ENCODE results near the gene FCAR.

DNA sequence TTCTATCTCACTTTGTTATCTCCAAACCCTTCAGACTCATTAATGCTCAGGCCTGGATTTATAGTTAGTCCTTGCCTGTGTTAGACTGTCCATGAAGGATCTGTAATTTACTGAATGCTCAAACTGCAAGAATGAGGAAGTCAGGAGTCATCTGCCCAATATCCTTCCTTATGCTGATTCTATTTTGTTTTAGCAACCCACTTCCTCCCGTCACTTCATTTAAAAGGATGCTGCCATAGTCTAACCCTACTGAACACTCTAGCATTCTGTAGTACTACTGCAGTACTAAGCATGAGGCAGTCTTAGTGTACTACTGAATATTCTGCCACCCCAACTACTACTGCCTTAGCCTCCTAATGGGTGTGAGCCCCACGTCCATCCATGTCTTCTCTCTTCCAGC lies 1.5 kb downstream of the FCAR start:
- TF ChIP-seq, protein P1, sequence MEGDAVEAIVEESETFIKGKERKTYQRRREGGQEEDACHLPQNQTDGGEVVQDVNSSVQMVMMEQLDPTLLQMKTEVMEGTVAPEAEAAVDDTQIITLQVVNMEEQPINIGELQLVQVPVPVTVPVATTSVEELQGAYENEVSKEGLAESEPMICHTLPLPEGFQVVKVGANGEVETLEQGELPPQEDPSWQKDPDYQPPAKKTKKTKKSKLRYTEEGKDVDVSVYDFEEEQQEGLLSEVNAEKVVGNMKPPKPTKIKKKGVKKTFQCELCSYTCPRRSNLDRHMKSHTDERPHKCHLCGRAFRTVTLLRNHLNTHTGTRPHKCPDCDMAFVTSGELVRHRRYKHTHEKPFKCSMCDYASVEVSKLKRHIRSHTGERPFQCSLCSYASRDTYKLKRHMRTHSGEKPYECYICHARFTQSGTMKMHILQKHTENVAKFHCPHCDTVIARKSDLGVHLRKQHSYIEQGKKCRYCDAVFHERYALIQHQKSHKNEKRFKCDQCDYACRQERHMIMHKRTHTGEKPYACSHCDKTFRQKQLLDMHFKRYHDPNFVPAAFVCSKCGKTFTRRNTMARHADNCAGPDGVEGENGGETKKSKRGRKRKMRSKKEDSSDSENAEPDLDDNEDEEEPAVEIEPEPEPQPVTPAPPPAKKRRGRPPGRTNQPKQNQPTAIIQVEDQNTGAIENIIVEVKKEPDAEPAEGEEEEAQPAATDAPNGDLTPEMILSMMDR (conservative IDR thresholded peaks at IDR 0.05; ENCODE audit: low read depth in 2 of 2), result no peak
- TF ChIP-seq, protein P2, sequence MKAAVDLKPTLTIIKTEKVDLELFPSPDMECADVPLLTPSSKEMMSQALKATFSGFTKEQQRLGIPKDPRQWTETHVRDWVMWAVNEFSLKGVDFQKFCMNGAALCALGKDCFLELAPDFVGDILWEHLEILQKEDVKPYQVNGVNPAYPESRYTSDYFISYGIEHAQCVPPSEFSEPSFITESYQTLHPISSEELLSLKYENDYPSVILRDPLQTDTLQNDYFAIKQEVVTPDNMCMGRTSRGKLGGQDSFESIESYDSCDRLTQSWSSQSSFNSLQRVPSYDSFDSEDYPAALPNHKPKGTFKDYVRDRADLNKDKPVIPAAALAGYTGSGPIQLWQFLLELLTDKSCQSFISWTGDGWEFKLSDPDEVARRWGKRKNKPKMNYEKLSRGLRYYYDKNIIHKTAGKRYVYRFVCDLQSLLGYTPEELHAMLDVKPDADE (IDR thresholded peaks at IDR 0.05), result no peak
- TF ChIP-seq ZNF114 (CRISPR knock-in tag; IDR thresholded peaks at IDR 0.05), result no peak
- TF ChIP-seq POLR2AphosphoS5 (IDR thresholded peaks at IDR 0.05; ENCODE audit: low read depth), result no peak
- TF ChIP-seq JUNB (IDR thresholded peaks at IDR 0.05; ENCODE audit: unreplicated experiment), result no peak
- no peak for TF ChIP-seq EZH2phosphoT487 (IDR thresholded peaks at IDR 0.05; ENCODE audit: unreplicated experiment)
- TF ChIP-seq CREB1 (CRISPR knock-in tag; IDR thresholded peaks at IDR 0.05; ENCODE audit: low read depth), result no peak
- TF ChIP-seq, protein P3, sequence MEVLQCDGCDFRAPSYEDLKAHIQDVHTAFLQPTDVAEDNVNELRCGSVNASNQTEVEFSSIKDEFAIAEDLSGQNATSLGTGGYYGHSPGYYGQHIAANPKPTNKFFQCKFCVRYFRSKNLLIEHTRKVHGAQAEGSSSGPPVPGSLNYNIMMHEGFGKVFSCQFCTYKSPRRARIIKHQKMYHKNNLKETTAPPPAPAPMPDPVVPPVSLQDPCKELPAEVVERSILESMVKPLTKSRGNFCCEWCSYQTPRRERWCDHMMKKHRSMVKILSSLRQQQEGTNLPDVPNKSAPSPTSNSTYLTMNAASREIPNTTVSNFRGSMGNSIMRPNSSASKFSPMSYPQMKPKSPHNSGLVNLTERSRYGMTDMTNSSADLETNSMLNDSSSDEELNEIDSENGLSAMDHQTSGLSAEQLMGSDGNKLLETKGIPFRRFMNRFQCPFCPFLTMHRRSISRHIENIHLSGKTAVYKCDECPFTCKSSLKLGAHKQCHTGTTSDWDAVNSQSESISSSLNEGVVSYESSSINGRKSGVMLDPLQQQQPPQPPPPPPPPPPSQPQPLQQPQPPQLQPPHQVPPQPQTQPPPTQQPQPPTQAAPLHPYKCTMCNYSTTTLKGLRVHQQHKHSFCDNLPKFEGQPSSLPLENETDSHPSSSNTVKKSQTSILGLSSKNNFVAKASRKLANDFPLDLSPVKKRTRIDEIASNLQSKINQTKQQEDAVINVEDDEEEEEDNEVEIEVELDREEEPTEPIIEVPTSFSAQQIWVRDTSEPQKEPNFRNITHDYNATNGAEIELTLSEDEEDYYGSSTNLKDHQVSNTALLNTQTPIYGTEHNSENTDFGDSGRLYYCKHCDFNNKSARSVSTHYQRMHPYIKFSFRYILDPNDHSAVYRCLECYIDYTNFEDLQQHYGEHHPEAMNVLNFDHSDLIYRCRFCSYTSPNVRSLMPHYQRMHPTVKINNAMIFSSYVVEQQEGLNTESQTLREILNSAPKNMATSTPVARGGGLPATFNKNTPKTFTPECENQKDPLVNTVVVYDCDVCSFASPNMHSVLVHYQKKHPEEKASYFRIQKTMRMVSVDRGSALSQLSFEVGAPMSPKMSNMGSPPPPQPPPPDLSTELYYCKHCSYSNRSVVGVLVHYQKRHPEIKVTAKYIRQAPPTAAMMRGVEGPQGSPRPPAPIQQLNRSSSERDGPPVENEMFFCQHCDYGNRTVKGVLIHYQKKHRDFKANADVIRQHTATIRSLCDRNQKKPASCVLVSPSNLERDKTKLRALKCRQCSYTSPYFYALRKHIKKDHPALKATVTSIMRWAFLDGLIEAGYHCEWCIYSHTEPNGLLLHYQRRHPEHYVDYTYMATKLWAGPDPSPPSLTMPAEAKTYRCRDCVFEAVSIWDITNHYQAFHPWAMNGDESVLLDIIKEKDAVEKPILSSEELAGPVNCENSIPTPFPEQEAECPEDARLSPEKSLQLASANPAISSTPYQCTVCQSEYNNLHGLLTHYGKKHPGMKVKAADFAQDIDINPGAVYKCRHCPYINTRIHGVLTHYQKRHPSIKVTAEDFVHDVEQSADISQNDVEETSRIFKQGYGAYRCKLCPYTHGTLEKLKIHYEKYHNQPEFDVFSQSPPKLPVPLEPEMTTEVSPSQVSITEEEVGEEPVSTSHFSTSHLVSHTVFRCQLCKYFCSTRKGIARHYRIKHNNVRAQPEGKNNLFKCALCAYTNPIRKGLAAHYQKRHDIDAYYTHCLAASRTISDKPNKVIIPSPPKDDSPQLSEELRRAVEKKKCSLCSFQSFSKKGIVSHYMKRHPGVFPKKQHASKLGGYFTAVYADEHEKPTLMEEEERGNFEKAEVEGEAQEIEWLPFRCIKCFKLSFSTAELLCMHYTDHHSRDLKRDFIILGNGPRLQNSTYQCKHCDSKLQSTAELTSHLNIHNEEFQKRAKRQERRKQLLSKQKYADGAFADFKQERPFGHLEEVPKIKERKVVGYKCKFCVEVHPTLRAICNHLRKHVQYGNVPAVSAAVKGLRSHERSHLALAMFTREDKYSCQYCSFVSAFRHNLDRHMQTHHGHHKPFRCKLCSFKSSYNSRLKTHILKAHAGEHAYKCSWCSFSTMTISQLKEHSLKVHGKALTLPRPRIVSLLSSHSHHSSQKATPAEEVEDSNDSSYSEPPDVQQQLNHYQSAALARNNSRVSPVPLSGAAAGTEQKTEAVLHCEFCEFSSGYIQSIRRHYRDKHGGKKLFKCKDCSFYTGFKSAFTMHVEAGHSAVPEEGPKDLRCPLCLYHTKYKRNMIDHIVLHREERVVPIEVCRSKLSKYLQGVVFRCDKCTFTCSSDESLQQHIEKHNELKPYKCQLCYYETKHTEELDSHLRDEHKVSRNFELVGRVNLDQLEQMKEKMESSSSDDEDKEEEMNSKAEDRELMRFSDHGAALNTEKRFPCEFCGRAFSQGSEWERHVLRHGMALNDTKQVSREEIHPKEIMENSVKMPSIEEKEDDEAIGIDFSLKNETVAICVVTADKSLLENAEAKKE (CRISPR knock-in tag; IDR thresholded peaks at IDR 0.05), result no peak
